ENCODE data around the gene GPSM1.

Gene GPSM1

GRCh38 chr9:136395020-136395340 lies 67.6 kb downstream of the GPSM1 start:
- TF ChIP-seq, protein P1, sequence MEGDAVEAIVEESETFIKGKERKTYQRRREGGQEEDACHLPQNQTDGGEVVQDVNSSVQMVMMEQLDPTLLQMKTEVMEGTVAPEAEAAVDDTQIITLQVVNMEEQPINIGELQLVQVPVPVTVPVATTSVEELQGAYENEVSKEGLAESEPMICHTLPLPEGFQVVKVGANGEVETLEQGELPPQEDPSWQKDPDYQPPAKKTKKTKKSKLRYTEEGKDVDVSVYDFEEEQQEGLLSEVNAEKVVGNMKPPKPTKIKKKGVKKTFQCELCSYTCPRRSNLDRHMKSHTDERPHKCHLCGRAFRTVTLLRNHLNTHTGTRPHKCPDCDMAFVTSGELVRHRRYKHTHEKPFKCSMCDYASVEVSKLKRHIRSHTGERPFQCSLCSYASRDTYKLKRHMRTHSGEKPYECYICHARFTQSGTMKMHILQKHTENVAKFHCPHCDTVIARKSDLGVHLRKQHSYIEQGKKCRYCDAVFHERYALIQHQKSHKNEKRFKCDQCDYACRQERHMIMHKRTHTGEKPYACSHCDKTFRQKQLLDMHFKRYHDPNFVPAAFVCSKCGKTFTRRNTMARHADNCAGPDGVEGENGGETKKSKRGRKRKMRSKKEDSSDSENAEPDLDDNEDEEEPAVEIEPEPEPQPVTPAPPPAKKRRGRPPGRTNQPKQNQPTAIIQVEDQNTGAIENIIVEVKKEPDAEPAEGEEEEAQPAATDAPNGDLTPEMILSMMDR (conservative IDR thresholded peaks at IDR 0.05) = no peak
- TF ChIP-seq ZFX (IDR thresholded peaks at IDR 0.05) = no peak
- H3K27ac ChIP-seq = peak overlapping the region; percentile 90

DNA sequence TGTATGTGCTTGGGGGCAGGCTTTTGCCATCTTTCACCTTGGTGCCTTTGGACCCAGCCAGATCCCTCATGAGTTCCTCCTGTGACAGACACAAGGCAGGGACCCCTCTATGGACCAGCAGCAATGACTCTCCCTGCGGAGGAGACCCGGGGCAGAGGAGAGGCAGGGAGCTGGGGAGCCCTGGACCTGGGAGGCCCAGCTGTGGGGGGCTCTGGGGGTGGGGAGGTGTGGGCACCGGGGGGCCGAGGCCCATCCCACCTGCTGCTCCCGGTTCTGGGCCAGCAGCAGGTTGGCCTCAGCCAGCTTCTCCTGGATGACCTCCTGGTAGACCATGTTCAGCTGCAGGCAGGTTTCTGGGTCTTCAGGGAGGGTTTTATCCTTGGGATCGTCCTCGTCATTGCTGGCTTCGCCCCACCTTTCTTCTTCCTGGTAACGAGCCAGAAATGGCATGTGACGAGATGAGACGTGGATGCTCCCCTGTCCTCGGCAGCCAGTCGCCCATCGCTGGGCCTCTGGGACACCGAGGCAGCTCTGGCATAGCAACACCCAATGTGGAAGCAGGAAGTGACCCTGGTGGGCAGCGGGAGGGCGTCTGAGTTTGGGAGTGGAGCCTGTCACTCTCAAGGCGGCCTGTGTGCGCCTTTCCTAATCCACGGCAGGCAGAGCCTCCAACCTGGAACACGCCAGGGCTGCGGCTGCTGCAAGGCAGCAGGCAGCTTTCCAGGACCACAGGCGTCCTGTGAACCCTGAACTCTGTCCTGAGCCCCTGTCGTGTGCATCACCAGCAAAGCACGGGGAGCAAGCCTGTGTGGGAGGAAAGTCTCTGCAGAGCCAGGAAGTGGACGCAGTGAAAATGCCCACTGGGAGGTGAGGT lies 68.2 kb downstream of the GPSM1 start:
- peak overlapping the region; percentile 90 for H3K27ac ChIP-seq
- TF ChIP-seq, protein P1 (conservative IDR thresholded peaks at IDR 0.05) = no peak
- 0 out of 2 replicates have a peak, but pooled peaks have one; percentile 8 for TF ChIP-seq ZFX (IDR thresholded peaks at IDR 0.05)

DNA sequence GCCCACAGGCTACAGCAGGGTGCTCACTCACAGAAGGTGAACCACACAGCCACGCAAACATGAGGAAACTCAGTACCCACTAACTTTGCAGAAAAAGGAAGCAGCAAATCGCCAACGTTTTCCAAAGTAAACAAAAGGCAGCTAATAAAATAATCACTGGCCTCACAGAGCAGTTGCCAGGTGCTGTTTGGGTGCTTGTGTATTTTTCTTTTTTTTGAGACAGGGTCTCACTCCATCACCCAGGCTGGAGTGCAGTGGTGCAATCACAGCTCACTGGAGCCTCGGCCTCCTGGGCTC lies 68.8 kb downstream of the GPSM1 start:
- TF ChIP-seq ZFX (IDR thresholded peaks at IDR 0.05) = no peak
- TF ChIP-seq, protein P1 (conservative IDR thresholded peaks at IDR 0.05) = no peak

GRCh38 chr9:136397643-136398042 lies 70.3 kb downstream of the GPSM1 start:
- no peak for TF ChIP-seq ZFX (IDR thresholded peaks at IDR 0.05)
- TF ChIP-seq, protein P1 (conservative IDR thresholded peaks at IDR 0.05) = no peak

More for the DNA sequence above, 68.8 kb downstream of the GPSM1 start:
- peak overlapping the region; percentile 90 for H3K27ac ChIP-seq

GRCh38 chr9:136398286-136398685 lies 70.9 kb downstream of the GPSM1 start:
- peak overlapping the region; percentile 92; the same call in 1 of the 2 replicates for H3K27ac ChIP-seq
- TF ChIP-seq, protein P1 (conservative IDR thresholded peaks at IDR 0.05) = no peak
- no peak for TF ChIP-seq ZFX (IDR thresholded peaks at IDR 0.05)

More at GRCh38 chr9:136397643-136398042, 70.3 kb downstream of the GPSM1 start:
- H3K27ac ChIP-seq = no peak overlapping the region

GRCh38 chr9:136399176-136400037 lies 72.1 kb downstream of the GPSM1 start:
- TF ChIP-seq ZFX (IDR thresholded peaks at IDR 0.05) = peak; percentile 55; the same call in 1 of the 2 replicates
- TF ChIP-seq, protein P1 (conservative IDR thresholded peaks at IDR 0.05) = no peak; the same call in 1 of the 2 replicates
- peak overlapping the region; percentile 92 for H3K27ac ChIP-seq

All from C4-2B (cell line).